ENCODE results near the gene KYAT1. TPM values are rescaled to one million over a fixed set of nuclear protein-coding genes. Genes with fewer than 3 reads are reported as not detected.

KYAT1 gene
- total and polyA plus RNA-seq, 2 of the 13 experiments (the other 11 are each of a cell fraction or from before 2014, with no cell fraction given): 9.2 to 46.5 TPM

GRCh38 chr9:128895556-128895955 lies 13.8 kb upstream of the KYAT1 start (continued):
- no peak for TF ChIP-seq REST (IDR thresholded peaks at IDR 0.05; ENCODE audit: borderline replicate concordance in 1 of 2, low read depth in 1 of 2, low read length in 2 of 2)
- TF ChIP-seq NRL (CRISPR knock-in tag; IDR thresholded peaks at IDR 0.05; ENCODE audit: borderline replicate concordance): no peak
- no peak for TF ChIP-seq ZNF660 (CRISPR knock-in tag; IDR thresholded peaks at IDR 0.05; ENCODE audit: borderline replicate concordance, low read depth)
- no peak for TF ChIP-seq ZNF564 (CRISPR knock-in tag; IDR thresholded peaks at IDR 0.05)
- no peak for TF ChIP-seq TGIF2 (CRISPR knock-in tag; IDR thresholded peaks at IDR 0.05)

DNA sequence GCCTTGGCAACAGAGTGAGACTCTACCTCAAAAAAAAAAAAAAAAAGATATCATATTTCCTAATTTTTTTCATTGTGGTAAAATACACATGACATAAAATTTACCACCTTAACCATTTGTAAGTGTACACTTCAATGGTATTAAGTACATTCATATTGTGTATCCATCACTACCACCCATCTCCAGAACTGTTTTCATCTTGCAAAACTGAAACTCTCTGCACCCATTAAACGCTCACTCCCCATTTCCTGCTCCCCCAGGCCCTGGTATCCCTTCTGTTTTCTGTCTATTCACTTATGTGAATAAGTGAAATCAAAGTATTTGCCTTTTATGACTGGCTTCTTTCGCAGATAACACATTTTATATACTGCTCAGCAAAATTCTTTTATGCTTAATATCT lies 13.0 kb upstream of the KYAT1 start:
- Histone ChIP-seq H3K4me3 (replicated peaks in 1 of 3; ENCODE audit: insufficient read depth in 1 of 3, low read depth in 2 of 3, low read length in 3 of 3) (no peak overlapping the region), H3K27ac (ENCODE audit: extremely low read length, insufficient read depth, low read length) (no peak overlapping the region), H3K9ac (ENCODE audit: insufficient read depth, low read depth, low read length) (no peak overlapping the region), H4K20me1 (ENCODE audit: insufficient read depth, low read length) (no peaks in the 10 kb centered on the region), H3K36me3 (replicated peaks in 1 of 2; ENCODE audit: control insufficient read depth in 1 of 2, insufficient read depth in 2 of 2, low read length in 2 of 2) (peaks cover 17 to 67% of the 10 kb centered on the region in 2 experiments; a peak in 4 of 5 replicates), H3K9me3 (ENCODE audit: low read length) (no peaks in the 10 kb centered on the region), H3K27me3 (ENCODE audit: control insufficient read depth in 1 of 2, insufficient read depth in 2 of 2, low read length in 2 of 2) (no peaks in the 10 kb centered on the region), H3K79me2 (ENCODE audit: insufficient read depth, low read length) (peaks cover 5% of the 10 kb centered on the region), H3K4me2 (ENCODE audit: low read depth, low read length) (no peak overlapping the region), H2AFZ (ENCODE audit: low read length) (no peak overlapping the region), H3K4me1 (ENCODE audit: insufficient read depth, low read length) (peaks cover 4% of the 10 kb centered on the region; the same call in 1 of the 2 replicates)
- ATAC-seq (no peak), FAIRE-seq (no peak), DNase-seq (ENCODE audit: low spot score) (no peak)
- POLR2A ChIA-PET: no interaction called here
- WGBS (ENCODE audit: low lambda C conversion rate): 92% methylated on average over 2 of the region's 2 CpGs
- TF ChIP-seq, protein P1, sequence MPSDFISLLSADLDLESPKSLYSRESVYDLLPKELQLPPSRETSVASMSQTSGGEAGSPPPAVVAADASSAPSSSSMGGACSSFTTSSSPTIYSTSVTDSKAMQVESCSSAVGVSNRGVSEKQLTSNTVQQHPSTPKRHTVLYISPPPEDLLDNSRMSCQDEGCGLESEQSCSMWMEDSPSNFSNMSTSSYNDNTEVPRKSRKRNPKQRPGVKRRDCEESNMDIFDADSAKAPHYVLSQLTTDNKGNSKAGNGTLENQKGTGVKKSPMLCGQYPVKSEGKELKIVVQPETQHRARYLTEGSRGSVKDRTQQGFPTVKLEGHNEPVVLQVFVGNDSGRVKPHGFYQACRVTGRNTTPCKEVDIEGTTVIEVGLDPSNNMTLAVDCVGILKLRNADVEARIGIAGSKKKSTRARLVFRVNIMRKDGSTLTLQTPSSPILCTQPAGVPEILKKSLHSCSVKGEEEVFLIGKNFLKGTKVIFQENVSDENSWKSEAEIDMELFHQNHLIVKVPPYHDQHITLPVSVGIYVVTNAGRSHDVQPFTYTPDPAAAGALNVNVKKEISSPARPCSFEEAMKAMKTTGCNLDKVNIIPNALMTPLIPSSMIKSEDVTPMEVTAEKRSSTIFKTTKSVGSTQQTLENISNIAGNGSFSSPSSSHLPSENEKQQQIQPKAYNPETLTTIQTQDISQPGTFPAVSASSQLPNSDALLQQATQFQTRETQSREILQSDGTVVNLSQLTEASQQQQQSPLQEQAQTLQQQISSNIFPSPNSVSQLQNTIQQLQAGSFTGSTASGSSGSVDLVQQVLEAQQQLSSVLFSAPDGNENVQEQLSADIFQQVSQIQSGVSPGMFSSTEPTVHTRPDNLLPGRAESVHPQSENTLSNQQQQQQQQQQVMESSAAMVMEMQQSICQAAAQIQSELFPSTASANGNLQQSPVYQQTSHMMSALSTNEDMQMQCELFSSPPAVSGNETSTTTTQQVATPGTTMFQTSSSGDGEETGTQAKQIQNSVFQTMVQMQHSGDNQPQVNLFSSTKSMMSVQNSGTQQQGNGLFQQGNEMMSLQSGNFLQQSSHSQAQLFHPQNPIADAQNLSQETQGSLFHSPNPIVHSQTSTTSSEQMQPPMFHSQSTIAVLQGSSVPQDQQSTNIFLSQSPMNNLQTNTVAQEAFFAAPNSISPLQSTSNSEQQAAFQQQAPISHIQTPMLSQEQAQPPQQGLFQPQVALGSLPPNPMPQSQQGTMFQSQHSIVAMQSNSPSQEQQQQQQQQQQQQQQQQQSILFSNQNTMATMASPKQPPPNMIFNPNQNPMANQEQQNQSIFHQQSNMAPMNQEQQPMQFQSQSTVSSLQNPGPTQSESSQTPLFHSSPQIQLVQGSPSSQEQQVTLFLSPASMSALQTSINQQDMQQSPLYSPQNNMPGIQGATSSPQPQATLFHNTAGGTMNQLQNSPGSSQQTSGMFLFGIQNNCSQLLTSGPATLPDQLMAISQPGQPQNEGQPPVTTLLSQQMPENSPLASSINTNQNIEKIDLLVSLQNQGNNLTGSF (CRISPR knock-in tag; IDR thresholded peaks at IDR 0.05): no peak
- 0 out of 4 replicates have a peak, but pooled peaks of 1 of the 2 experiments have one; percentile 24 for TF ChIP-seq MAFK (conservative IDR thresholded peaks at IDR 0.05 in 1 of 2, IDR thresholded peaks at IDR 0.05 in 1 of 2; ENCODE audit: low read length in 2 of 2)
- no TSS peak for BruUV-seq (replicated peaks)
- intact Hi-C loops (cut with micrococcal nuclease; ENCODE audit: unreplicated experiment): no loop called here
- in situ Hi-C loops (cut with HindIII; ENCODE audit: extremely low pct_ligation_motif_present, low pct_unique_long_range_greater_than_20kb): no loop called here
- CTCF ChIA-PET (ENCODE audit: low intra/inter-chr PET ratio, low total read pairs): no interaction called here
